Activated gamma-delta T cell (primary cell): ENCODE results near the gene PCDHGC5.

Source experiments
- DNase-seq: peaks from one replicate; lab custom pipeline; 2025; lab: John Stamatoyannopoulos, UW

The PCDHGC5 gene

GRCh38 chr5:141490771-141491170 lies 1.9 kb downstream of the PCDHGC5 start:
- DNase-seq = no peak

GRCh38 chr5:141491323-141492167 lies 2.7 kb downstream of the PCDHGC5 start:
- no peak for DNase-seq

- DNase-seq = no peak
Observed at GRCh38 chr5:141492168-141492885, 3.4 kb downstream of the PCDHGC5 start.

- no peak for DNase-seq
Observed at GRCh38 chr5:141493500-141494422, 4.9 kb downstream of the PCDHGC5 start.

- DNase-seq = no peak
Observed at GRCh38 chr5:141494761-141495452, 6.0 kb downstream of the PCDHGC5 start.

GRCh38 chr5:141495453-141495811 lies 6.6 kb downstream of the PCDHGC5 start:
- no peak for DNase-seq

GRCh38 chr5:141496038-141496437 lies 7.2 kb downstream of the PCDHGC5 start:
- no peak for DNase-seq

- no peak for DNase-seq
Observed at GRCh38 chr5:141501761-141502160, 12.9 kb downstream of the PCDHGC5 start.

- DNase-seq = no peak
Observed at GRCh38 chr5:141503681-141504080, 14.8 kb downstream of the PCDHGC5 start.

GRCh38 chr5:141504216-141504615 lies 15.3 kb downstream of the PCDHGC5 start:
- DNase-seq = no peak

- no peak for DNase-seq
Observed at GRCh38 chr5:141506381-141507155, 17.7 kb downstream of the PCDHGC5 start.

- DNase-seq = no peak
Observed at GRCh38 chr5:141507387-141508091, 18.7 kb downstream of the PCDHGC5 start.

GRCh38 chr5:141508440-141508797 lies 19.5 kb downstream of the PCDHGC5 start:
- DNase-seq = no peak

- DNase-seq = no peak
Observed at GRCh38 chr5:141508798-141509611, 20.1 kb downstream of the PCDHGC5 start.

- DNase-seq = no peak
Observed at GRCh38 chr5:141510160-141510559, 21.3 kb downstream of the PCDHGC5 start.

- DNase-seq = no peak
Observed at GRCh38 chr5:141510850-141511601, 22.1 kb downstream of the PCDHGC5 start.

GRCh38 chr5:141511771-141512325 lies 23.0 kb downstream of the PCDHGC5 start:
- DNase-seq = no peak

- peak; percentile 18 for DNase-seq
Observed at GRCh38 chr5:141512390-141512910, 23.6 kb downstream of the PCDHGC5 start.
